Measurements from ENCODE around the gene AP1S1. TPM values are rescaled to one million over a fixed set of nuclear protein-coding genes. Genes with fewer than 3 reads are reported as not detected.
"Not testable (repeated sequence)": the region's sequence is repeated elsewhere in the genome, so short reads cannot be mapped to it uniquely, and the experiment has no call there.

Gene AP1S1
- total and polyA plus RNA-seq, 3 donors from 2014 or later = 31.7 to 54.8 (median 46.3) TPM

DNA sequence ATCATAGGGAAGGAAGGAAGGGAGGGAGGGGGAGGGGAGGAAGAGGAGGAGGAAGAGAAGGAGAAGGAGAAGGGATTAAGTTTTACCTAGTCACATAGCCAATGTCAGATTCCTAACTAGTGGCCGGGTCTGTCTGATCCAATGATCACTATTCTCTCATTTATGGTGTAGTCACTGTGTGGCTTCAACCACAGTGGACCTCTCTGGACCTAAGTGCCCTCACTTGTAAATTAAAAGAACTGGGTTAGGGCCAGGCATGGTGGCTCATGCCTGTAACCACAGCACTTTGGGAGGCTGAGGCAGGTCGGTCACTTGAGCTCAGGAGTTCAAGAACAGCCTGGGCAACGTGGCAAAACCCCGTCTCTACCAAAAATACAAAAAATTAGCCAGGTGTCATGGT is 34.0 kb upstream of the AP1S1 start:
- peak overlapping the region in 1 of 2 donors; percentile 68 for H3K27ac ChIP-seq

GRCh38 chr7:101121631-101121990 is 32.7 kb upstream of the AP1S1 start:
- H3K9me3 ChIP-seq; intact Hi-C loops (cut with DNase I; ENCODE audit: low total_unique reads); H3K27me3 ChIP-seq; DNase-seq; H3K36me3 ChIP-seq (ENCODE audit: low read depth, missing control alignments): not testable (repeated sequence)
- Histone ChIP-seq H3K27ac (peak overlapping the region; percentile 92 to 93), H3K4me1 (peaks cover 61% of the 10 kb centered on the region), H3K4me3 (peak overlapping the region in 1 of 2 donors; percentile 23)
- WGBS, 2 donors = 59 to 65% methylated on average over 9 of the region's 9 CpGs

More for the DNA sequence above, 34.0 kb upstream of the AP1S1 start:
- Histone ChIP-seq H3K4me1 (peaks cover 52% of the 10 kb centered on the region), H3K36me3 (ENCODE audit: low read depth, missing control alignments) (no peaks in the 10 kb centered on the region), H3K4me3 (no peak overlapping the region), H3K27me3 (no peaks in the 10 kb centered on the region), H3K9me3 (no peaks in the 10 kb centered on the region)
- 79 to 88% methylated on average over 4 of the region's 4 CpGs for WGBS, 2 donors
- TF ChIP-seq POLR2A (IDR thresholded peaks at IDR 0.05) = no peak
- TF ChIP-seq, protein P1, sequence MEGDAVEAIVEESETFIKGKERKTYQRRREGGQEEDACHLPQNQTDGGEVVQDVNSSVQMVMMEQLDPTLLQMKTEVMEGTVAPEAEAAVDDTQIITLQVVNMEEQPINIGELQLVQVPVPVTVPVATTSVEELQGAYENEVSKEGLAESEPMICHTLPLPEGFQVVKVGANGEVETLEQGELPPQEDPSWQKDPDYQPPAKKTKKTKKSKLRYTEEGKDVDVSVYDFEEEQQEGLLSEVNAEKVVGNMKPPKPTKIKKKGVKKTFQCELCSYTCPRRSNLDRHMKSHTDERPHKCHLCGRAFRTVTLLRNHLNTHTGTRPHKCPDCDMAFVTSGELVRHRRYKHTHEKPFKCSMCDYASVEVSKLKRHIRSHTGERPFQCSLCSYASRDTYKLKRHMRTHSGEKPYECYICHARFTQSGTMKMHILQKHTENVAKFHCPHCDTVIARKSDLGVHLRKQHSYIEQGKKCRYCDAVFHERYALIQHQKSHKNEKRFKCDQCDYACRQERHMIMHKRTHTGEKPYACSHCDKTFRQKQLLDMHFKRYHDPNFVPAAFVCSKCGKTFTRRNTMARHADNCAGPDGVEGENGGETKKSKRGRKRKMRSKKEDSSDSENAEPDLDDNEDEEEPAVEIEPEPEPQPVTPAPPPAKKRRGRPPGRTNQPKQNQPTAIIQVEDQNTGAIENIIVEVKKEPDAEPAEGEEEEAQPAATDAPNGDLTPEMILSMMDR (IDR thresholded peaks at IDR 0.05) = no peak
- intact Hi-C loops (cut with DNase I; ENCODE audit: low total_unique reads) = no loop called here
- no peak for DNase-seq

- no peaks in the 10 kb centered on the region for H3K36me3 ChIP-seq (ENCODE audit: low read depth, missing control alignments)
- TF ChIP-seq, protein P1 (IDR thresholded peaks at IDR 0.05) = no peak
- TF ChIP-seq POLR2A (IDR thresholded peaks at IDR 0.05) = no peak
- H3K27ac ChIP-seq = peak overlapping the region; percentile 92 to 93
- 30 to 44% methylated on average over 17 of the region's 17 CpGs for WGBS, 2 donors
- DNase-seq = peak; percentile 86
- peaks cover 63% of the 10 kb centered on the region for H3K4me1 ChIP-seq
- H3K27me3 ChIP-seq = no peaks in the 10 kb centered on the region
- H3K9me3 ChIP-seq = no peaks in the 10 kb centered on the region
- peak overlapping the region; percentile 22 to 23 for H3K4me3 ChIP-seq
- intact Hi-C loops (cut with DNase I; ENCODE audit: low total_unique reads) = no loop called here
Observed at GRCh38 chr7:101121991-101122932, 32.0 kb upstream of the AP1S1 start.

DNA sequence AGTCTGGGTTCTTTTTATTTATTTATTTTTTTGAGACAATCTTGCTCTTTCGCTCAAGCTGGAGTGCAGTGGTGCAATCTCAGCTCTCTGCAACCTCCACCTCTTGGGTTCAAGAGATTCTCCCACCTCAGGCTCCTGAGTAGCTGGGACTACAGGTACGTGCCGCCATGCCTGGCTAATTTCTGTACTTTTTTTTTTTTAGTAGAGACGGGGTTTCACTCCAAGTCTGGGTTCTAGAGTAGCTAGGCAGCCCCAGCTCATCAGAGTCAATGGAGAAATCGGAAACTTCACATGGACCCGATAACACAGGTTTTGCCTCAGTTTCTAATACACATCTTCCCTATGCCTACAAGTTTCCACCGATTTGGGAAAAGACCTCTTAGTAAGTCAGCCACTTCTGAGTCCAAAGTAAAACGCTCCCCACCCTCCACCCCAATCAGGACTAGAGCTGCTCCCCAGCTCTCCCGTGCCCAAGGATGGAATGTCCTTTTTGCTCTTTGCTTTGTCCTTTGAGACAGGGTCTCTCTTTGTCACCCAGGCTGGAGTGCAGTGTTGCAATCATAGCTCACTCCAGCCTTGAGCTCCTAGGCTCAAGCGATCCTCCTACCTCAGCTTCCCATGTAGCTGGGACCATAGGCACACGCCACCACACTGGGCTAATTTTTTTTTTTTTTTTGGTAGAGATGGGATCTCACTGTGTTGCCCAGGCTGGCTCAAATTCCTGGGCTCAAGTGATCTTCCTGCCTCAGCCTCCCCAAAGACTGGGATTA is 31.2 kb upstream of the AP1S1 start:
- Histone ChIP-seq H3K27me3 (no peaks in the 10 kb centered on the region), H3K36me3 (ENCODE audit: low read depth, missing control alignments) (no peaks in the 10 kb centered on the region), H3K4me1 (peaks cover 55% of the 10 kb centered on the region), H3K9me3 (no peaks in the 10 kb centered on the region), H3K27ac (peak overlapping the region; percentile 92 to 93), H3K4me3 (no peak overlapping the region)
- intact Hi-C loops (cut with DNase I; ENCODE audit: low total_unique reads) = no loop called here
- TF ChIP-seq, protein P1 (IDR thresholded peaks at IDR 0.05) = no peak
- TF ChIP-seq POLR2A (IDR thresholded peaks at IDR 0.05) = no peak
- WGBS, 2 donors = 89 to 90% methylated on average over 10 to 11 of the region's 11 CpGs
- DNase-seq = no peak

DNA sequence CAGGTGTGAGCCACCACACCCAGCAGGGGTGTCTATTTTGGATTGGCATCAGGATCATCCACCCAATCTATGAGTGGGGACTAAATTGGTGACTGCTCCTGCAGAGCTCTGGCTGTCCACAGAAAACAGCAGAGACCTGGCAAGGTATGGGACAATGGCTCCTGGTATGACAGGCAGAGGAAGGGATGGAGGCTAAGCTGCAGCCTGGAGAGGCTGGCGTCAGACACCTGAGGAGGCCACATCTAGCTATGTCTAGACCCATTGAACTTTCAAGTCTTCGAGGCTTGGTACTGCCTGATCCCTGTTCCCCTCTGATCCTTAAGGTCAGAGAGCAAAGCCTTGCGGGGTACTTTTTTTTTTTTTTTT is 30.6 kb upstream of the AP1S1 start:
- Histone ChIP-seq H3K9me3 (no peaks in the 10 kb centered on the region), H3K27ac (no peak overlapping the region), H3K27me3 (no peaks in the 10 kb centered on the region), H3K36me3 (ENCODE audit: low read depth, missing control alignments) (no peaks in the 10 kb centered on the region), H3K4me3 (no peak overlapping the region), H3K4me1 (peaks cover 54% of the 10 kb centered on the region)
- TF ChIP-seq, protein P1 (IDR thresholded peaks at IDR 0.05) = no peak
- no peak for TF ChIP-seq POLR2A (IDR thresholded peaks at IDR 0.05)
- DNase-seq = no peak
- 94 to 95% methylated on average over 3 of the region's 3 CpGs for WGBS, 2 donors
- intact Hi-C loops (cut with DNase I; ENCODE audit: low total_unique reads) = no loop called here

Data from testis (tissue), 3 donors.